ENCODE measurements around the gene ICAM2.
A peak's percentile ranks its signal among the peaks of the same experiment; 100 is the strongest.

Gene ICAM2

DNA sequence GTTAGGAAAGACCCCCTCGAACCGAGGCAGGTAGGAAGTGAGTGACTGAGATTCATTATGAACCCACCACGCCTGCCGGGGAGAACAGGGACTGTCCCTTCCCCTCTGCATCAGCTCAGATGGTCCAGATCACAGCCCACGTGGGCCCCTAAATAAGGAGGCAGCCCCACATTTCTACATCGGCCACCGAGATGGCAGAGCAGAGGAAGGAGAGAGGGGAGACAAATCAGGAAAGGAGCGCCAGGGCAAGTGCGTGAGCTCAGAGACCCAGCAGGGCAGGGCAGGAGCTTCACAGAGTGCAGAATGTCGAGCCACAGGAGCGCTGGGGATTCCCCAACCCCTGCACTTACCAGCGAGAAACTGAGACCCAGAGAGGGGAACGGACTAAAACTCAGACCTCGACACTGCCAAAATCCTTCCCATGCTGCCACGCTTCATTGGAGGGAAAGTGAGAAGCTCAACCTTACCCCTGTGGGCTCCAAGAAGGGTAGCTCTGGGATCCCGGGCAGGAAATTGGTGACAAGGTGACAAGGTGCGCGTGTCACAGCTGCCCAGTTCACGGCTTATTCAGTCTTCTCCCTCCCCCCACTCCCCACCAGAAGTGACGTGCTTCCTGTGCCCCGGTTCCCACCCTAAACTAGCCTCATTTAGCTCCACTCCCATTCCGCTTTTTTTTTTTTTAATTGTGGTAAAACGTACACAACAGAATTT, at the start of gene ICAM2:
ICAM2 (minus strand) TSS at position 578 of the 711 bp plus-strand sequence. CDS start 13,942 bp downstream, outside the sequence.
- Mint-ChIP-seq H3K4me3 (peak within 1 kb of the TSS; percentile 96), H3K27ac (peak within 1 kb of the TSS; percentile 97), H3K36me3 (peaks cover 2% of the 10 kb centered on the region), H3K9me3 (no peaks in the 10 kb centered on the region), H3K4me1 (peaks cover 34% of the 10 kb centered on the region), H3K27me3 (no peaks in the 10 kb centered on the region)
- DNase-seq (ENCODE audit: low spot score in 2 of 2) (peak; percentile 80 to 86), ATAC-seq (ENCODE audit: low read depth) (peak; percentile 81)

DNA sequence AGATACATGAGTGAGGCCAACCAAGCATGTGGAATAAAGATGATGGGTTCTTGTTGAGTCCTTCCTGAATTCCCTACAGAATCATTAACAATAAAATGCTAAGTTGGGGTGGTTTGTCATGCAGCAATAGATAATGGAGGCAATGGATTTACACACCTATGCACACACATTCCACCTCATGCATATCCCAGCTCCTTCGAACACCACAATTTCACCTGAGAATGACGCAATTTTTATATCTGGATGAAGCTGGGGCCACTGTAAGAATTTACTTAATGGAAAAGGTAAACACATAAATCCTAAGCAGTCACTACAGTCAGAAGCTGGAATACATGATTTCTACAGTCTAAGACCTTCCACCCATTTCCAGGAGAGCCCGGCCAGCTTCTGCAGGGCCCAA, 49.8 kb upstream of the ICAM2 start:
- peaks cover 34% of the 10 kb centered on the region for H3K36me3 Mint-ChIP-seq
- peaks cover 3% of the 10 kb centered on the region for H3K9me3 Mint-ChIP-seq
- no peak overlapping the region for H3K4me3 Mint-ChIP-seq
- ATAC-seq (ENCODE audit: low read depth) (no peak), DNase-seq (ENCODE audit: low spot score in 2 of 2) (no peak)
- H3K27me3 Mint-ChIP-seq, result no peaks in the 10 kb centered on the region
- peaks cover 16% of the 10 kb centered on the region for H3K4me1 Mint-ChIP-seq
- H3K27ac Mint-ChIP-seq, result no peak overlapping the region

GRCh38 chr17:64069143-64069542, 48.7 kb upstream of the ICAM2 start:
- peaks cover 10% of the 10 kb centered on the region for H3K4me1 Mint-ChIP-seq
- no peak overlapping the region for H3K27ac Mint-ChIP-seq
- H3K4me3 Mint-ChIP-seq, result no peak overlapping the region
- peaks cover 39% of the 10 kb centered on the region for H3K36me3 Mint-ChIP-seq
- no peak for DNase-seq (ENCODE audit: low spot score in 2 of 2)
- no peaks in the 10 kb centered on the region for H3K27me3 Mint-ChIP-seq
- H3K9me3 Mint-ChIP-seq, result peaks cover 3% of the 10 kb centered on the region
- no peak for ATAC-seq (ENCODE audit: low read depth)

GRCh38 chr17:64067657-64068056, 47.2 kb upstream of the ICAM2 start:
- DNase-seq (ENCODE audit: low spot score in 2 of 2) (no peak), ATAC-seq (ENCODE audit: low read depth) (no peak)
- Mint-ChIP-seq H3K4me1 (peaks cover 13% of the 10 kb centered on the region), H3K4me3 (no peak overlapping the region), H3K27ac (no peak overlapping the region), H3K36me3 (peaks cover 40% of the 10 kb centered on the region), H3K27me3 (no peaks in the 10 kb centered on the region), H3K9me3 (peaks cover 3% of the 10 kb centered on the region)

- H3K4me1 Mint-ChIP-seq, result peaks cover 13% of the 10 kb centered on the region
- no peak overlapping the region for H3K4me3 Mint-ChIP-seq
- no peak overlapping the region for H3K27ac Mint-ChIP-seq
- no peaks in the 10 kb centered on the region for H3K27me3 Mint-ChIP-seq
- DNase-seq (ENCODE audit: low spot score in 2 of 2) (no peak), ATAC-seq (ENCODE audit: low read depth) (no peak)
- H3K36me3 Mint-ChIP-seq, result peaks cover 40% of the 10 kb centered on the region
- peaks cover 3% of the 10 kb centered on the region for H3K9me3 Mint-ChIP-seq
Measured at GRCh38 chr17:64066716-64067115, 46.3 kb upstream of the ICAM2 start.

GRCh38 chr17:64065161-64065560, 44.7 kb upstream of the ICAM2 start:
- Mint-ChIP-seq H3K36me3 (peaks cover 34% of the 10 kb centered on the region), H3K27me3 (no peaks in the 10 kb centered on the region), H3K9me3 (peaks cover 1% of the 10 kb centered on the region), H3K27ac (no peak overlapping the region), H3K4me3 (no peak overlapping the region), H3K4me1 (peaks cover 16% of the 10 kb centered on the region)
- no peak for DNase-seq (ENCODE audit: low spot score in 2 of 2)
- no peak for ATAC-seq (ENCODE audit: low read depth)

- ATAC-seq (ENCODE audit: low read depth), result no peak
- no peaks in the 10 kb centered on the region for H3K27me3 Mint-ChIP-seq
- H3K9me3 Mint-ChIP-seq, result no peaks in the 10 kb centered on the region
- DNase-seq (ENCODE audit: low spot score in 2 of 2), result no peak
- peaks cover 19% of the 10 kb centered on the region for H3K4me1 Mint-ChIP-seq
- no peak overlapping the region for H3K4me3 Mint-ChIP-seq
- H3K27ac Mint-ChIP-seq, result no peak overlapping the region
- peaks cover 30% of the 10 kb centered on the region for H3K36me3 Mint-ChIP-seq
Measured at GRCh38 chr17:64064331-64064730, 43.9 kb upstream of the ICAM2 start.

- Mint-ChIP-seq H3K27ac (no peak overlapping the region), H3K4me3 (no peak overlapping the region), H3K9me3 (no peaks in the 10 kb centered on the region), H3K4me1 (peaks cover 19% of the 10 kb centered on the region), H3K36me3 (peaks cover 28% of the 10 kb centered on the region), H3K27me3 (no peaks in the 10 kb centered on the region)
- peak; percentile 45 for ATAC-seq (ENCODE audit: low read depth)
- DNase-seq (ENCODE audit: low spot score in 2 of 2), result no peak
Measured at GRCh38 chr17:64063766-64064224, 43.4 kb upstream of the ICAM2 start.

DNA sequence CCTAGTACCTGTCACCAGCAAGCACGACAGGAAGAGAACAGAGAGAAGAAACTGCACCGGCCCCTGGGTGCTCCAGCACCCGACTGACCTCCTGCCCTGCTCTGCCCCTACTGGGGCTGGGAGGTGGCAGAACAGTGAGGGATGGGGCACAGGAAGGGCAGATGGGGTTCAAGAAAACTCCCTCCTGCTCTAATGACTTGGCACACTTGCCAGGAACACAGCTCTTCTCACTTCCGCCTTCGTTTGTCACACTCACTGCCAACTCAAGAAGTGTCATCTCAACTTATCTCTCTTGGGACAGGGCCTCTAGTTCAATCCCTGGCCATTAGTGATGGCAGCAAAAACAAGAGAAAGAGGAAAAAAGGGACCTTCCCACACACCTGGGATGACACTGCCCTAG, 42.7 kb upstream of the ICAM2 start:
- Mint-ChIP-seq H3K9me3 (no peaks in the 10 kb centered on the region), H3K27ac (peak overlapping the region; percentile 48), H3K4me3 (no peak overlapping the region), H3K4me1 (peaks cover 19% of the 10 kb centered on the region), H3K36me3 (peaks cover 21% of the 10 kb centered on the region), H3K27me3 (no peaks in the 10 kb centered on the region)
- ATAC-seq (ENCODE audit: low read depth), result peak; percentile 88
- peak in 1 of 2 donors; percentile 8 for DNase-seq (ENCODE audit: low spot score in 2 of 2)

GRCh38 chr17:64061178-64061898, 40.9 kb upstream of the ICAM2 start:
- Mint-ChIP-seq H3K27ac (no peak overlapping the region), H3K36me3 (peaks cover 17% of the 10 kb centered on the region), H3K9me3 (no peaks in the 10 kb centered on the region), H3K27me3 (no peaks in the 10 kb centered on the region), H3K4me1 (peaks cover 22% of the 10 kb centered on the region), H3K4me3 (no peak overlapping the region)
- DNase-seq (ENCODE audit: low spot score in 2 of 2) (no peak), ATAC-seq (ENCODE audit: low read depth) (no peak)

DNA sequence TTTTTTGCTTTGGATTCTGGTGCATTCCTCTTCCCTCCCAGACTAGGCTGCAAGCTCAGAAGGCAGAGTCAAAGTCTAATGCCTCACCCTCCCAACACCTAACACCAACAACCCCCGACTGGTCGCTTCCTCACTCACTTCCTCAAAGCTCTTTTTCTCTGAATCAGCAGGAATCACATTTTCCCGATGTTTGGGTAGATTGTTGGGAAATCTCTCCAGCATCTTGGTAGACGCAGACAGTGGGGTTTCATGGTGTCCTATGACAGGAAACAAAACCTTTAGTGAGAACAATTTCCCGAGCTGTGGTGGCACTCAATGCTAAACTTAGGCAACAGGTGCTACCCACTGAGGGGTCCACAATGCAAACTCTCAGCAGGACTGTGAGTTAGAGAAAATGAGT, 39.9 kb upstream of the ICAM2 start:
- Mint-ChIP-seq H3K36me3 (peaks cover 15% of the 10 kb centered on the region), H3K27ac (no peak overlapping the region), H3K4me3 (no peak overlapping the region), H3K9me3 (no peaks in the 10 kb centered on the region), H3K27me3 (no peaks in the 10 kb centered on the region), H3K4me1 (peaks cover 25% of the 10 kb centered on the region)
- ATAC-seq (ENCODE audit: low read depth) (no peak), DNase-seq (ENCODE audit: low spot score in 2 of 2) (no peak)

DNA sequence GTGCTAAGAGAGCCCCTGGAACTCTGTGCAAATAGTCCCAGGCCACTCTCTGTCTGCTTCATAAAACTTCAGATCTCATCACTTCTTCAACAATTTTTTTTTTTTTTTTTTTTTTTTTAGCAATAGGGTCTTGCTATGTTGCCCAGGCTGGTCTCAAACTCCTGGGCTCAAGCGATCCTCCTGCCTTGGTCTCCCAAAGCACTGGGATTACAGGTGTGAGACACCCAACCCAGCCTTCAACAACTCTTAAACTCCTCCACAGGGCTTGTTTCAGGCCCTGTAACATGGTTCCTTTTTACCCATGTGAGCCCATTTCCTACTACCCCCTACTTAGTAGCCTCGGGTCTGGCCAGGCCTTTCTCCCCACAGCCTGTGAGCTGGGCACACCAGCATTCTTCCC, 39.3 kb upstream of the ICAM2 start:
- Mint-ChIP-seq H3K9me3 (no peaks in the 10 kb centered on the region), H3K36me3 (peaks cover 15% of the 10 kb centered on the region), H3K27me3 (no peaks in the 10 kb centered on the region), H3K4me1 (peaks cover 25% of the 10 kb centered on the region), H3K4me3 (no peak overlapping the region), H3K27ac (no peak overlapping the region)
- ATAC-seq (ENCODE audit: low read depth) (no peak), DNase-seq (ENCODE audit: low spot score in 2 of 2) (no peak)

DNA sequence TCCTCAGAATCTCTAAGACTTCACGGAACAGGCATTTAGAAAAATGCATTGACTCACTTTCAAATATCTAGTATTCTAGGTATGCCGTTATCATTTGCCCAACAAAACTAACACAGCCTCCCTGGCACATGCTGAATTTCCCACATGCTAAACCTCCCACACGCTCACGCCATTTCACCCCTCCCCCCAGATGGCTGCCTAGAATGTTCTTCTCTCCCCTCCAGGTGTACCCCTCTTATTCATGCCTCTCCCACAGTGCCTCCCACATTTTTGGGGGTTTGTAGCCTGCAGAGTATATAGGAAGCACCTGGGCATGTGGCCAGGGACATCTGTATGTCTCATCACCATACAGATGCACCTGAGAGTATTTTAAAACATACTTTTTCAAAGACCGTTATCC, 38.2 kb upstream of the ICAM2 start:
- ATAC-seq (ENCODE audit: low read depth) (no peak), DNase-seq (ENCODE audit: low spot score in 2 of 2) (no peak)
- Mint-ChIP-seq H3K9me3 (no peaks in the 10 kb centered on the region), H3K4me1 (peaks cover 22% of the 10 kb centered on the region), H3K4me3 (no peak overlapping the region), H3K27ac (no peak overlapping the region), H3K27me3 (no peaks in the 10 kb centered on the region), H3K36me3 (peaks cover 10% of the 10 kb centered on the region)

- H3K4me3 Mint-ChIP-seq, result no peak overlapping the region
- ATAC-seq (ENCODE audit: low read depth) (no peak), DNase-seq (ENCODE audit: low spot score in 2 of 2) (no peak)
- peaks cover 12% of the 10 kb centered on the region for H3K36me3 Mint-ChIP-seq
- H3K27ac Mint-ChIP-seq, result no peak overlapping the region
- H3K4me1 Mint-ChIP-seq, result peaks cover 15% of the 10 kb centered on the region
- no peaks in the 10 kb centered on the region for H3K9me3 Mint-ChIP-seq
- no peaks in the 10 kb centered on the region for H3K27me3 Mint-ChIP-seq
Measured at GRCh38 chr17:64057701-64058263, 37.3 kb upstream of the ICAM2 start.
